Heart left ventricle (tissue), 13 donors: ENCODE measurements around the gene PLPP1.

ENCODE experiments used
- CTCF ChIP-seq, 12 donors: fragments of 200-600 bp; sonication (generic) in 4 of 12; IDR thresholded peaks; one replicate each; pipeline versions ENCODE4 v1.5.0 to v1.8.0; 2018 to 2022; ENCODE audit warnings: antibody characterized with exemption in 12 of 12, mild to moderate bottlenecking in 5 of 12
- POLR2A ChIP-seq, 2 donors: fragments of 450-650 bp; IDR thresholded peaks; one replicate each; pipeline ENCODE4 v1.6.1; 2017; ENCODE audit warnings: antibody characterized with exemption in 2 of 2, mild to moderate bottlenecking in 2 of 2, moderate library complexity in 2 of 2
- donor health status: ischemic (EF 13 %, LVEDD 7.1; RV severe dilation, severe dysfunction).
- donor health status: DM: no; HTN: yes; CAD: no.
- donor health status: DM: no; HTN: no; CAD: no.
- donor health status: ischemic (EF 25% LVEDD 6.9; RV normal size, moderate dysfunction).
- donor health status: ischemic (EF 25% LVEDD 5.7; RV mildly dilated, moderate dysfunction).
- donor health status: ischemic (EF 35%, LVEDD 5.7; RV mildly dilated, moderate dysfunction).
- donor health status: nonischemic (EF 11% LVEDD 7.7; RV severe dilation, severe dysfunction).
- donor health status: DM: yes; HTN: yes; CAD: no.
- donor health status: PGD.
- donor health status: ischemic (EF 29% LVEDD 5.4; RV normal size, mild dysfunction).
- donor health status: nonischemic (EF 23%, LVEDD 6.1; RV moderate dilation, normal function).

- TF ChIP-seq CTCF (IDR thresholded peaks at IDR 0.05) (no peak), POLR2A (IDR thresholded peaks at IDR 0.05) (no peak)
Measured at GRCh38 chr5:55441107-55441771, 93.5 kb downstream of the PLPP1 start.
